ENCODE data around the gene SUGCT. TPM values are rescaled to one million over a fixed set of nuclear protein-coding genes. Genes with fewer than 3 reads are reported as not detected.

SUGCT gene
- total RNA-seq, 2 experiments from 2014 or later = 0.95 to 1.2 TPM

DNA sequence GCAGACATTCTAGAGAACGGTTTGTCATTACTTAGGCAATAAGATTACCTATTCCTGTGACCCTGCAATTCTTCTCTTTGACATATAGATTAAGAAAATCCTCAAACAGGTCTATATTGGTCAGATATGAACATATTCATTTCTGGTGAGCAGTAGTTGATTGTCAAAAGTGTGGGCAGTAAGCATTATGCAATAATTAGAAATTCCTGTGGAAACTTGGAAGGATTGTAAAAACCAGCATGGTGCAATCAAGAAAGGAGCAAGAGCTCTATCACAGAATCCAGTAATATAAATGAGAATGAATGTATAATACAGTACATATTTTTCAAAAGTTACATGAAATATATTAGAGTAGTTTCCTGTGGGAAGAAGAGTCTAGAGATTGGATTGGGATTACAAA is 406.5 kb downstream of the SUGCT start:
- DNase-seq (no peak), ATAC-seq (ENCODE audit: poor library complexity) (no peak)
- ChIA-PET POLR2A (no interaction called here), CTCF (no interaction called here)
- Histone ChIP-seq H3K9me3 (ENCODE audit: control insufficient read depth in 1 of 2, insufficient read depth in 1 of 2, low read length in 2 of 2) (peaks cover 0 to 3% of the 10 kb centered on the region in 2 experiments), H3K4me3 (ENCODE audit: low read length) (no peak overlapping the region), H3K27me3 (ENCODE audit: control insufficient read depth in 1 of 2, insufficient read depth in 2 of 2, low read length in 2 of 2) (no peaks in the 10 kb centered on the region), H3K27ac (ENCODE audit: low read depth in 1 of 2, low read length in 2 of 2) (no peak overlapping the region), H3K36me3 (ENCODE audit: insufficient read depth, low read length) (no peaks in the 10 kb centered on the region), H3K4me1 (ENCODE audit: insufficient read depth, low read length) (no peaks in the 10 kb centered on the region)
- TF ChIP-seq, protein P1, sequence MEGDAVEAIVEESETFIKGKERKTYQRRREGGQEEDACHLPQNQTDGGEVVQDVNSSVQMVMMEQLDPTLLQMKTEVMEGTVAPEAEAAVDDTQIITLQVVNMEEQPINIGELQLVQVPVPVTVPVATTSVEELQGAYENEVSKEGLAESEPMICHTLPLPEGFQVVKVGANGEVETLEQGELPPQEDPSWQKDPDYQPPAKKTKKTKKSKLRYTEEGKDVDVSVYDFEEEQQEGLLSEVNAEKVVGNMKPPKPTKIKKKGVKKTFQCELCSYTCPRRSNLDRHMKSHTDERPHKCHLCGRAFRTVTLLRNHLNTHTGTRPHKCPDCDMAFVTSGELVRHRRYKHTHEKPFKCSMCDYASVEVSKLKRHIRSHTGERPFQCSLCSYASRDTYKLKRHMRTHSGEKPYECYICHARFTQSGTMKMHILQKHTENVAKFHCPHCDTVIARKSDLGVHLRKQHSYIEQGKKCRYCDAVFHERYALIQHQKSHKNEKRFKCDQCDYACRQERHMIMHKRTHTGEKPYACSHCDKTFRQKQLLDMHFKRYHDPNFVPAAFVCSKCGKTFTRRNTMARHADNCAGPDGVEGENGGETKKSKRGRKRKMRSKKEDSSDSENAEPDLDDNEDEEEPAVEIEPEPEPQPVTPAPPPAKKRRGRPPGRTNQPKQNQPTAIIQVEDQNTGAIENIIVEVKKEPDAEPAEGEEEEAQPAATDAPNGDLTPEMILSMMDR (IDR thresholded peaks at IDR 0.05) = no peak
- no peaks in the 10 kb centered on the region for H3K9me3 Mint-ChIP-seq
- H3K36me3 Mint-ChIP-seq (ENCODE audit: low read depth) = no peaks in the 10 kb centered on the region
- no peaks in the 10 kb centered on the region for H3K27me3 Mint-ChIP-seq
- no peak overlapping the region for H3K27ac Mint-ChIP-seq
- intact Hi-C loops (cut with DNase I, micrococcal nuclease) = no loop called here
- no peak overlapping the region for H3K4me3 Mint-ChIP-seq
- H3K4me1 Mint-ChIP-seq (ENCODE audit: low read depth) = no peaks in the 10 kb centered on the region

DNA sequence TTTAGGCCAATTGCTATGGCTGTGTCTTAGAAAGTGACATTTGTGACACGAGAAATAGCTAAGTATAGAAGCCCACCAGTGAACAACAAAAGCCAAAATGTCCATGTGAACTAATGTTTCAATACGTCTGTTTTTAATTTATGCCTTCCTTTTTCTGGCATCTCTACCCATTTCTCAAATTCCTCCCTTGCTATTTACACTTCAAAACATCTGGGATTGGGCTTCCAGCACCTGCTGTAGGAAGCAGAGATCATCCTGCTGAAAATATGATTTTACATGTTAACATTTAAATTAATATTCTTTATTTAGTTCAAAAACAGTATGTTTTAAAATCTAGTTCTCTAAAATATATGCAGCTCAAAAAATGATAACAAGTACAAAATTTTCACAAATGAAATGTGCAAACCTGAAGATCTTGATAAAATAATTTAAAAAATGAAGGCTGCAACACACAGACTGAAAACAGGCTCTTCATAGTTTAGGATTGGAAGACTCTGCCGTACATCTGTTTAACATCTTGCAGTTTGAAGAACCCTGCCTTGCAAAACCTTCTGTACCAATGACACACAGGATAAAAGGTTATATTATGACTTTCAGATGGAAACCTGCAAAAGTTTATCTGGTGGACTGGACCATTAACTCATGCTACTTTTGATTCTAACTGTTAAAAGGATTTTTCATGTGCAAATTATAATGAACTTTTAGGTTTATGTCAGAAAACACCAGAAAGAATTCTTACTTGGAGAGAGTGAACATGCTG is 408.4 kb downstream of the SUGCT start:
- no peak for DNase-seq
- Histone ChIP-seq H3K4me1 (ENCODE audit: insufficient read depth, low read length) (no peaks in the 10 kb centered on the region), H3K9me3 (ENCODE audit: control insufficient read depth in 1 of 2, insufficient read depth in 1 of 2, low read length in 2 of 2) (peaks cover 0 to 3% of the 10 kb centered on the region in 2 experiments), H3K36me3 (ENCODE audit: insufficient read depth, low read length) (no peaks in the 10 kb centered on the region), H3K27me3 (ENCODE audit: control insufficient read depth in 1 of 2, insufficient read depth in 2 of 2, low read length in 2 of 2) (no peaks in the 10 kb centered on the region), H3K4me3 (ENCODE audit: low read length) (no peak overlapping the region), H3K27ac (ENCODE audit: low read depth in 1 of 2, low read length in 2 of 2) (no peak overlapping the region)
- Mint-ChIP-seq H3K9me3 (no peaks in the 10 kb centered on the region), H3K4me3 (no peak overlapping the region), H3K27me3 (no peaks in the 10 kb centered on the region), H3K27ac (no peak overlapping the region), H3K4me1 (ENCODE audit: low read depth) (no peaks in the 10 kb centered on the region), H3K36me3 (ENCODE audit: low read depth) (no peaks in the 10 kb centered on the region)
- TF ChIP-seq, protein P1 (IDR thresholded peaks at IDR 0.05) = no peak
- no peak for ATAC-seq (ENCODE audit: poor library complexity)
- ChIA-PET POLR2A (no interaction called here), CTCF (no interaction called here)
- intact Hi-C loops (cut with DNase I, micrococcal nuclease) = no loop called here

DNA sequence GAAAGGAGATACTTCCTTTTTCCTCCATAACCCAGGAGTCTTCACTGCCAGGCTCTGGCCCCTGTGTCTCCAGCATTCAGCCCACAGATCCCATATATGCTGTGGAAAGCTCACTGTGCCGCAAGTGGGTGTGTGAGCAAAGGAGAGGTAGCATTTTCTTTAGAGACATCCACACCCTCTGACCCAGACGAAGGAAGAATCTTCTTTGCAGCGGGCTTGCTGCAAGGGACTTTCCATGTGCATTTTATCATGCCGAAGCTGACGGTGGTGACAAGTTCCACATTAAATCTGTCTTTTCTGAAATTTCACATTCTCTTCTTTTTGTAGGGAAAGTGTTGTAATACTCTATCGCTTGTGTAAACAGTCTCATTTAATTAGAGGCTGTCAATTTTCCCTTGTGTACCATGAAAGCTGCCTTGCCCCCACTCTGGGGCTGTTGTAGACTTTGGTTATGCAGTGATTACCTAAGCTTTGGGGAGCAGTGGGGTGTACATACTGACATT is 409.5 kb downstream of the SUGCT start:
- Histone ChIP-seq H3K4me1 (ENCODE audit: insufficient read depth, low read length) (no peaks in the 10 kb centered on the region), H3K27ac (ENCODE audit: low read depth in 1 of 2, low read length in 2 of 2) (no peak overlapping the region), H3K36me3 (ENCODE audit: insufficient read depth, low read length) (no peaks in the 10 kb centered on the region), H3K9me3 (ENCODE audit: control insufficient read depth in 1 of 2, insufficient read depth in 1 of 2, low read length in 2 of 2) (no peaks in the 10 kb centered on the region), H3K27me3 (ENCODE audit: control insufficient read depth in 1 of 2, insufficient read depth in 2 of 2, low read length in 2 of 2) (no peaks in the 10 kb centered on the region), H3K4me3 (ENCODE audit: low read length) (no peak overlapping the region)
- no peaks in the 10 kb centered on the region for H3K36me3 Mint-ChIP-seq (ENCODE audit: low read depth)
- H3K27me3 Mint-ChIP-seq = no peaks in the 10 kb centered on the region
- H3K4me1 Mint-ChIP-seq (ENCODE audit: low read depth) = no peaks in the 10 kb centered on the region
- TF ChIP-seq, protein P1 (IDR thresholded peaks at IDR 0.05) = no peak
- intact Hi-C loops (cut with DNase I, micrococcal nuclease) = no loop called here
- CTCF ChIA-PET = no interaction called here
- no peak for DNase-seq
- POLR2A ChIA-PET = no interaction called here
- no peak for ATAC-seq (ENCODE audit: poor library complexity)
- H3K9me3 Mint-ChIP-seq = no peaks in the 10 kb centered on the region
- no peak overlapping the region for H3K4me3 Mint-ChIP-seq
- no peak overlapping the region for H3K27ac Mint-ChIP-seq
